ENCODE results near the gene KL. TPM values are rescaled to one million over a fixed set of nuclear protein-coding genes. Genes with fewer than 3 reads are reported as not detected.

Gene KL
- total and polyA plus RNA-seq, 2 of the 8 experiments (the other 6 are each of a cell fraction or from before 2014, with no cell fraction given) = 0.02 TPM; not detected in 1

GRCh38 chr13:33107361-33107760, 91.1 kb downstream of the KL start:
- Histone ChIP-seq H2AK5ac (ENCODE audit: low read depth, low read length) (no peak overlapping the region), H3K23me2 (ENCODE audit: low read depth, low read length) (no peaks in the 10 kb centered on the region), H3K27me3 (replicated peaks in 1 of 4; ENCODE audit: control insufficient read depth in 3 of 4, extremely low read depth in 1 of 4, insufficient read depth in 3 of 4, low read length in 3 of 4) (no peaks in the 10 kb centered on the region), H3K79me1 (ENCODE audit: low read depth, low read length) (no peaks in the 10 kb centered on the region), H4K20me1 (replicated peaks in 1 of 2; ENCODE audit: control insufficient read depth in 1 of 2, insufficient read depth in 2 of 2, low read length in 2 of 2) (no peaks in the 10 kb centered on the region), H3K4me3 (ENCODE audit: extremely low read depth in 1 of 4, insufficient read depth in 2 of 4, low read depth in 3 of 4, low read length in 4 of 4) (no peak overlapping the region), H4K8ac (ENCODE audit: extremely low read depth, insufficient read depth, low read length) (no peak overlapping the region), H3K4me1 (replicated peaks in 1 of 4; ENCODE audit: control insufficient read depth in 3 of 4, insufficient read depth in 4 of 4, low read length in 3 of 4) (peaks cover 0 to 2% (median 0%) of the 10 kb centered on the region in 4 experiments; a peak in 1 of 7 replicates), H2BK5ac (ENCODE audit: low read depth, low read length) (no peak overlapping the region), H4K5ac (ENCODE audit: insufficient read length, low read depth, low read length) (no peak overlapping the region), H4K91ac (replicated peaks; ENCODE audit: insufficient read length, low read length) (no peak overlapping the region), H3K56ac (replicated peaks; ENCODE audit: insufficient read length, low read depth, low read length) (no peak overlapping the region), H2AFZ (ENCODE audit: low read length) (no peak overlapping the region), H2BK12ac (ENCODE audit: low read depth, low read length) (no peak overlapping the region), H3K18ac (ENCODE audit: extremely low read depth, low read length) (no peak overlapping the region), H2BK20ac (ENCODE audit: low read length) (no peak overlapping the region), H3K27ac (ENCODE audit: low read depth, low read length) (no peak overlapping the region), H2BK120ac (replicated peaks; ENCODE audit: low read depth, low read length) (no peak overlapping the region), H3K36me3 (ENCODE audit: control insufficient read depth in 2 of 4, insufficient read depth in 4 of 4, low read length in 3 of 4) (no peaks in the 10 kb centered on the region), H2BK15ac (ENCODE audit: low read length) (no peak overlapping the region), H3K4me2 (ENCODE audit: insufficient read depth in 1 of 2, low read depth in 2 of 2, low read length in 2 of 2) (no peak overlapping the region), H3K9me3 (ENCODE audit: insufficient read depth in 2 of 2, low read depth in 1 of 2, low read length in 1 of 2) (no peaks in the 10 kb centered on the region), H3K9ac (replicated peaks in 1 of 4; ENCODE audit: extremely low read depth in 1 of 4, low read depth in 3 of 4, low read length in 3 of 4) (no peak overlapping the region), H3K14ac (ENCODE audit: insufficient read length) (no peak overlapping the region), H3K23ac (ENCODE audit: insufficient read length) (no peak overlapping the region), H3K4ac (replicated peaks; ENCODE audit: insufficient read length, low read depth, low read length) (no peak overlapping the region), H3K79me2 (ENCODE audit: control insufficient read depth in 1 of 2, insufficient read depth in 2 of 2, low read length in 2 of 2) (no peaks in the 10 kb centered on the region; a peak in 1 of 4 replicates)
- TF ChIP-seq, protein P1, sequence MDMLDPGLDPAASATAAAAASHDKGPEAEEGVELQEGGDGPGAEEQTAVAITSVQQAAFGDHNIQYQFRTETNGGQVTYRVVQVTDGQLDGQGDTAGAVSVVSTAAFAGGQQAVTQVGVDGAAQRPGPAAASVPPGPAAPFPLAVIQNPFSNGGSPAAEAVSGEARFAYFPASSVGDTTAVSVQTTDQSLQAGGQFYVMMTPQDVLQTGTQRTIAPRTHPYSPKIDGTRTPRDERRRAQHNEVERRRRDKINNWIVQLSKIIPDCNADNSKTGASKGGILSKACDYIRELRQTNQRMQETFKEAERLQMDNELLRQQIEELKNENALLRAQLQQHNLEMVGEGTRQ (IDR thresholded peaks at IDR 0.05; ENCODE audit: low read length) = no peak
- WGBS, 2 experiments (ENCODE audit: extremely low coverage in 1 of 2, insufficient coverage in 1 of 2, insufficient read length in 1 of 2, insufficient replicate concordance in 2 of 2, low coverage in 1 of 2, low lambda C conversion rate in 2 of 2, missing lambda C conversion rate in 1 of 2) = 84% methylated on average over 2 of the region's 2 CpGs; no CpG with 5 or more reads in 1 of the 2 experiments
- CTCF ChIA-PET (ENCODE audit: partially characterized antibody) = interaction anchor here (0.7 kb wide), 1 partner anchor 62 kb away, joined by 3 read pairs; no protein-coding TSS in a partner anchor
- FAIRE-seq (no peak), DNase-seq (ENCODE audit: low read depth in 1 of 2, low spot score in 2 of 2) (no peak)
- POLR2A ChIA-PET (ENCODE audit: partially characterized antibody) = no interaction called here
